Amygdala (tissue), 56 donors: Measurements from ENCODE around the gene GDPD3.

Experiments
- DNase-seq, 56 donors: peaks; one replicate each; lab custom pipeline; 2025; lab: John Stamatoyannopoulos, UW

Gene GDPD3

DNA sequence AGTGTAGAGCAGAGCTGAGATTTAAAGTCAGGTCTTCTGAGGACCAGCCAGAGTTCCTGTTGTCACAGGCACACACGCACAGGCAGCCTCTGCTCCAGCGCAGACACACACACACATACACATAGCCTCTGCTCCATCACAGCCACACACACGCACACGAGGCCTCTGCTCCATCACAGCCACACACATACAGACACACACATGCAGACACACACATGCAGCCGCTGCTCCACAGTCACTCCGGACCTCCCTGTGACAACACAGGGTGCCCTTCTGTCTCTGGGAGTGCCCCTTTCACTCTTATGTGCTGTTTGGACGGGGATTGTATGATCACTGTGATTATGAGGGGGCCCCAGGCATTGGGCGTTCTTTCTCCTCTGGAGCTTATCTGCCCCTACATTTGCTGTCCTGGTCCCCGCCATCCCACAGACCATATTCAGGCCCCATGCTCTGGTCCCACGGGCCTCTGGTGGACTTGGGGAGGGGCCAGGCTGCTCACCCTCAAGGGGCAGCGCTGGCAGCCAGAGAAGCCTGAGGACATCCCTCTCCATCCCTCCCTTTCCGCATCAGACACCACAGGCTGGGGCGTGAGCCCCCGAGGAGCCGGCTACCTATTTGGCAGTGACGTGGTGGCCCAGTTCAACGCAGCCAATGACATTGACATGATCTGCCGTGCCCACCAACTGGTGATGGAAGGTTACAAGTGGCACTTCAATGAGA is 29.1 kb downstream of the GDPD3 start:
- no peak for DNase-seq

- DNase-seq, result no peak
Observed at GRCh38 chr16:30083216-30084055, 29.9 kb downstream of the GDPD3 start.

- DNase-seq, result no peak
Observed at GRCh38 chr16:30082545-30083090, 30.7 kb downstream of the GDPD3 start.

DNA sequence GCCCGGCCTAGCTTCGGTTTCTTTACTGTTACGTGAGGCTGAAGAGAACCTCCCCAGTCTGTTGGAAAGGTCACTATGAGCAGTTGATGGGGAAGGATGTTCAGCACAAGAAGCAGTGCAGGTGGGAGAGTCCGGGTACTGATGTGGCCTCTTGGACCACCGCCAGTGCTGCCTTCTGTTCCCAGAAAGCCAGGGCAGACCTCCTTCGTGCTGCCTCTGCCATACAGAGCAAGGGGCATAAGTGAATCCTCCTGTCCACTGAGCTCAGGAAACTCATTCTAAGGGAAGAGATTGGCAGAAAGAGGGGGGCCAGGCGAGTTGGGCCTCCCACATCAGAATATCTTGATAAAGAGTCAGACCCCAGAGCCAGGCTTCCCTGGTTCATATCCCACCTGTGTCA is 33.9 kb downstream of the GDPD3 start:
- DNase-seq, result no peak

GRCh38 chr16:30078744-30079143 is 34.6 kb downstream of the GDPD3 start:
- DNase-seq, result no peak

GRCh38 chr16:30077656-30078055 is 35.7 kb downstream of the GDPD3 start:
- no peak for DNase-seq

DNA sequence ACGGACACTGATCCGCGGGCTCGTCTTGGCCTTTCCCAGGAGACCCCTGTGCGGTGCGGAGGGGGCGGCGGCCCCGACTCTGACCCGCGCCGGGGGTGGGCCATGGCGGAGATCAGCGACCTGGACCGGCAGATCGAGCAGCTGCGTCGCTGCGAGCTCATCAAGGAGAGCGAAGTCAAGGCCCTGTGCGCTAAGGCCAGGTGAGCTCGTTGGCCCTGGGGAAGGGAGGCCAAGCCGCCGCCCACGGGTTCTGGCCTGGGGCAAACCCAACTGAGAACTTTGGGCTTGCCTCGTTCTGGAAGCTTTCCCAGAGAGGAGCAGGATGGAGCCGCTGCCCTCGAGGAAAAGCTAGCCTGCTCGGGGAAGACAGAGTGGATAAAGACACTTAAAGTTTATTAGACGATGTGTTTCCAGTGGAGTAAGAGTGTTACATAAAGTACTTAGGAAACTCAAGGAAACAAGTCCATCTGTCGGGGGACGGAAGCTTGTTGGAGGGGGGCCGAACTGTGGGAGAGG is 37.0 kb downstream of the GDPD3 start:
- peak in 2 of 56 donors; percentile 44 to 49 for DNase-seq

GRCh38 chr16:30075503-30076275 is 37.6 kb downstream of the GDPD3 start, which contains the start of gene PPP4C:
PPP4C (plus strand) TSS chr16:30075994; CDS start chr16:30076378, 384 bp downstream.
- DNase-seq, result peak in 55 of 56 donors; percentile 36 to 90 (median 74)

- no peak for DNase-seq
Observed at GRCh38 chr16:30070490-30070889, 42.8 kb downstream of the GDPD3 start.

DNA sequence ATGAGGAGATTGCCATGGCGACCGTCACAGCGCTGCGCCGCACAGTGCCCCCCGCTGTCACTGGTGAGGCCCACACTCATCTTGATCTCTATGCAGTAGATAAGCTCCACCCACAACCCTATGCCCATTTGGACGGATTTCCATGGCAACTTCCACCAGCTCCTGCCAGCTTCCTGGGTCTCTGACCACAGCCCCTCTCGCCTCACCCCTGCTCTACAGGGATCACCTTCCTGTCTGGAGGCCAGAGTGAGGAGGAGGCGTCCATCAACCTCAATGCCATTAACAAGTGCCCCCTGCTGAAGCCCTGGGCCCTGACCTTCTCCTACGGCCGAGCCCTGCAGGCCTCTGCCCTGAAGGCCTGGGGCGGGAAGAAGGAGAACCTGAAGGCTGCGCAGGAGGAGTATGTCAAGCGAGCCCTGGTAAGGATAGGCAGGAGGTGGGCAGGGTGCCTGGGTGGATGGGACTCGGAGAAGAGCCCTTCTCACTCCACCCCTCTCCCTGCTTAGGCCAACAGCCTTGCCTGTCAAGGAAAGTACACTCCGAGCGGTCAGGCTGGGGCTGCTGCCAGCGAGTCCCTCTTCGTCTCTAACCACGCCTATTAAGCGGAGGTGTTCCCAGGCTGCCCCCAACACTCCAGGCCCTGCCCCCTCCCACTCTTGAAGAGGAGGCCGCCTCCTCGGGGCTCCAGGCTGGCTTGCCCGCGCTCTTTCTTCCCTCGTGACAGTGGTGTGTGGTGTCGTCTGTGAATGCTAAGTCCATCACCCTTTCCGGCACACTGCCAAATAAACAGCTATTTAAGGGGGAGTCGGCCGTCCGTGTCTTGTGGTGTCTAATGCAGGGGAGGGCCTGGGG is 43.5 kb downstream of the GDPD3 start:
- peak in 17 of 56 donors; percentile 11 to 63 (median 39) for DNase-seq

- DNase-seq, result peak in 2 of 56 donors; percentile 9 to 25
Observed at GRCh38 chr16:30068750-30069610, 44.4 kb downstream of the GDPD3 start.

- no peak for DNase-seq
Observed at GRCh38 chr16:30068333-30068732, 45.0 kb downstream of the GDPD3 start.

DNA sequence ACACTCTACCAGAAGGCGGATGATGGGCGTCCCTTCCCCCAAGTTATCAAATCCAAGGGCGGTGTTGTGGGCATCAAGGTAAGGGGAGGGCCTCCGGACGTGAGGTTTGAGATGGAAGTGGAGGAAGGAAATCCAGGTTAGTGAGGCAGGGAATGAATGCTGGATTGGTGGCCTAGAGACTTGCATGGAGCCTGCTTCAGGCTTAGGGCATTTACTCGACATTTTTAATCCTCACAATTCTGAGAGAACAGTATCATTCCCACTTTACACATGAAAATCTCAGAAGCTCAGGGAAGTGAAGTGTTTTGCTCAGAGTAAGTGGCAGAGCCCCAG is 45.8 kb downstream of the GDPD3 start:
- DNase-seq, result no peak

GRCh38 chr16:30066761-30067583 is 46.4 kb downstream of the GDPD3 start:
- peak in 14 of 56 donors; percentile 12 to 52 (median 24) for DNase-seq

DNA sequence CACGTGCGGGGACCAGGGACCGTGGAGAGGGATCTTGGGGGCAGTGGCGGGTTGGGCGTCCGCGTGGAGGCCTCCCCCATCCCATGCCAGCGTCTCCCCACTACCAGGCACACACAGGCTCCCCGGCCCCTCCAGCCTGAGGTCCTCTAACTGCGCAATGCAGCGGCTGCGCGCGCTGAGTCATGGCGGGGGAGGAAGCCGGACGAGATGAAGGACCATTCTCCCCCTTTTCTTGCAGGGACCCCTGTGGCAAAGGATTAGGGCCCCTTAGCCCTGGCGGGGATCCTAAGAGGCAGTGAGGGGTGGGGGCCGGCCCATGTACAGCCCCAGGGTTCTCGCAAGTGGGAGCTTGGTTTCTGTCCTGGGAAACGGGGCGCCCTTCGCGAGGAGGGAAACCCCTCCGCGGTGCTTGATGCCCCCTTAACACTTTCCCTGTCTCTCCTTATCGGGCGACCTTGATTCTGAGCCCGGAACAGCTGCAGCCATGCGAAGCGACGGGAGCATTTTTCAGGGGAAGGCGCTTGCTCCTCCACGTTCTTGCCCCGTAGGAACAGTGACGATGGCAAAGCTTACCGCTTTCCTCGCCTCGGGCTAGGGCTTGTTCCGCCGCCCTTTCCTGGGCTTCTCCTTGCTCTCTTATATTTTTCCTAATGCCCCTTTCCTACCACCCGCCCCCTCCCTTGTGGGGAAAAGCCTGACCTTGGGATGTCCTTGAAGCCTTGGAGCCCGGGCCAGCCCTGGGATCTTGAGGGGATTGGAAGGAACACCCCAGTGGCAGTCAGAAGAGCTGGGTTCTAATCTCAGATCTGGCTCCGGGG is 47.2 kb downstream of the GDPD3 start:
- DNase-seq, result peak in 8 of 56 donors; percentile 43 to 82 (median 58)

GRCh38 chr16:30065102-30065942 is 48.0 kb downstream of the GDPD3 start, which contains the start of gene ALDOA:
ALDOA (plus strand) TSS chr16:30065760; CDS start chr16:30066898, 1,138 bp downstream.
- DNase-seq, result peak; percentile 60 to 99 (median 96)
